HepG2 (cell line): ENCODE measurements around the gene SYS1. TPM values are rescaled to one million over a fixed set of nuclear protein-coding genes. Genes with fewer than 3 reads are reported as not detected.

ENCODE experiments used
- ADNP ChIP-seq: sonication (generic); formaldehyde crosslinking; IDR thresholded peaks from 2 replicates; pipeline ENCODE4 v1.4.0; 2020; ENCODE audit warnings: missing genetic modification reagents
- AGO1 ChIP-seq: fragments of 200-400 bp; formaldehyde crosslinking; IDR thresholded peaks from 2 replicates; pipeline ENCODE4 v1.6.1; 2017; ENCODE audit warnings: mild to moderate bottlenecking, low read depth, low read length, moderate library complexity; ENCODE audit not compliant: poor library complexity, severe bottlenecking
- CCDC6 ChIP-seq: sonication (generic); formaldehyde crosslinking; IDR thresholded peaks from 2 replicates; pipeline ENCODE4 v1.8.1; 2022; ENCODE audit warnings: mild to moderate bottlenecking, missing genetic modification reagents, moderate library complexity
- ELK4 ChIP-seq: sonication (generic); formaldehyde crosslinking; IDR thresholded peaks from 2 replicates; pipeline ENCODE4 v1.9.0; 2021; ENCODE audit warnings: missing genetic modification reagents, borderline replicate concordance
- GATAD1 ChIP-seq: IDR thresholded peaks from 2 replicates; pipeline ENCODE4 v1.6.1; 2016; ENCODE audit warnings: missing genetic modification reagents, missing compliant biosample characterization
- GATAD2A ChIP-seq: IDR thresholded peaks from 2 replicates; pipeline ENCODE4 v1.6.1; 2016
- JUN ChIP-seq: sonication (generic); formaldehyde crosslinking; IDR thresholded peaks from 2 replicates; pipeline ENCODE4 v1.4.0; 2020; ENCODE audit warnings: mild to moderate bottlenecking, missing genetic modification reagents
- KAT2B ChIP-seq: fragments of 150-350 bp; IDR thresholded peaks from 2 replicates; pipeline ENCODE4 v1.6.1; 2014; ENCODE audit warnings: low read depth, low read length, borderline replicate concordance
- MNT ChIP-seq: fragments of 450-650 bp; IDR thresholded peaks from 2 replicates; pipeline ENCODE4 v1.6.1; 2016
- MXD1 ChIP-seq: sonication (generic); formaldehyde crosslinking; IDR thresholded peaks from 2 replicates; pipeline ENCODE4 v1.4.0; 2020; ENCODE audit warnings: mild to moderate bottlenecking, missing genetic modification reagents
- POLR2A ChIP-seq, 2 experiments: IDR thresholded peaks; 2 replicates each; pipeline ENCODE4 v1.6.1; 2011; ENCODE audit warnings: low read depth in 2 of 2, low read length in 2 of 2, mild to moderate bottlenecking in 1 of 2, moderate library complexity in 1 of 2; ENCODE audit not compliant: insufficient read depth in 1 of 2
- SMAD3 ChIP-seq: sonication (generic); formaldehyde crosslinking; IDR thresholded peaks from 2 replicates; pipeline ENCODE4 v1.4.0; 2020; ENCODE audit warnings: missing genetic modification reagents
- ZBTB10 ChIP-seq: sonication (generic); formaldehyde crosslinking; IDR thresholded peaks from 2 replicates; pipeline ENCODE4 v1.4.0; 2020; ENCODE audit warnings: missing genetic modification reagents, borderline replicate concordance
- ZFAT ChIP-seq: sonication (generic); formaldehyde crosslinking; conservative IDR thresholded peaks from 2 replicates; pipeline ENCODE4 v1.8.1; 2023; ENCODE audit warnings: missing genetic modification reagents, inconsistent platforms
- ZFP37 ChIP-seq: sonication (generic); formaldehyde crosslinking; IDR thresholded peaks from 2 replicates; pipeline ENCODE4 v1.4.0; 2020; ENCODE audit warnings: missing genetic modification reagents, borderline replicate concordance
- ZNF331 ChIP-seq: sonication (generic); formaldehyde crosslinking; IDR thresholded peaks from 2 replicates; pipeline ENCODE4 v1.4.0; 2020; ENCODE audit warnings: missing genetic modification reagents
- ZNF362 ChIP-seq: sonication (generic); formaldehyde crosslinking; IDR thresholded peaks from 2 replicates; pipeline ENCODE4 v1.4.0; 2020; ENCODE audit warnings: missing genetic modification reagents, mild to moderate bottlenecking, borderline replicate concordance
- ZNF414 ChIP-seq: sonication (generic); formaldehyde crosslinking; IDR thresholded peaks from 2 replicates; pipeline ENCODE4 v1.5.0; 2020; ENCODE audit warnings: missing genetic modification reagents
- ZNF569 ChIP-seq: sonication (generic); formaldehyde crosslinking; IDR thresholded peaks from 2 replicates; pipeline ENCODE4 v1.5.0; 2020; ENCODE audit warnings: mild to moderate bottlenecking, missing genetic modification reagents, moderate library complexity, borderline replicate concordance
- ZNF607 ChIP-seq: sonication (generic); formaldehyde crosslinking; IDR thresholded peaks from 2 replicates; pipeline ENCODE4 v1.5.1; 2020; ENCODE audit warnings: missing genetic modification reagents, mild to moderate bottlenecking, borderline replicate concordance
- ZNF644 ChIP-seq: IDR thresholded peaks from 2 replicates; pipeline ENCODE4 v1.6.1; 2016; ENCODE audit warnings: low read depth
- ZNF737 ChIP-seq: sonication (generic); formaldehyde crosslinking; IDR thresholded peaks from 2 replicates; pipeline ENCODE4 v1.5.0; 2020; ENCODE audit warnings: missing genetic modification reagents, mild to moderate bottlenecking, borderline replicate concordance
- ZNF773 ChIP-seq: sonication (generic); formaldehyde crosslinking; IDR thresholded peaks from 2 replicates; pipeline ENCODE4 v1.4.0; 2020; ENCODE audit warnings: missing genetic modification reagents, borderline replicate concordance
- polyA plus RNA-seq, 8 experiments: library from polyadenylated mRNA; depleted of rRNA in 3 of 8; stranded (reverse) in 7 of 8; unstranded in 1 of 8; fragments of >200 nt; fragmentation: Illumina TruSeq in 4 of 8; extraction: Trizol in 4 of 8; gene quantifications; 2 replicates each; pipeline versions ENCODE4 v1.2.1 to v1.2.3, GENCODE V29; 2011 to 2016; ENCODE audit warnings: low read depth in 4 of 8, missing spikeins in 1 of 8, mixed read lengths in 1 of 8; ENCODE audit not compliant: insufficient read depth in 1 of 8
- total RNA-seq, 5 experiments: library from RNA; depleted of rRNA; stranded (reverse); fragments of >200 nt; fragmentation: Illumina TruSeq; extraction: Trizol; gene quantifications; 2 replicates each; pipeline ENCODE4 v1.2.3, GENCODE V29; 2016; ENCODE audit warnings: low read depth in 1 of 5

SYS1 gene
- total and polyA plus RNA-seq, 2 of the 13 experiments (the other 11 are each of a cell fraction or from before 2014, with no cell fraction given), result 38.3 to 65.6 TPM

- TF ChIP-seq POLR2A (IDR thresholded peaks at IDR 0.05; ENCODE audit: insufficient read depth in 1 of 2, low read depth in 2 of 2, low read length in 2 of 2) (peak in 1 of 2 experiments; percentile 53; a peak in 1 of 4 replicates), ZNF773 (CRISPR knock-in tag) (no peak), CCDC6 (CRISPR knock-in tag) (peak; percentile 93), ZNF737 (no peak), ZFAT (CRISPR knock-in tag) (no peak), ZNF331 (CRISPR knock-in tag) (no peak), ZNF644 (CRISPR knock-in tag) (no peak), ELK4 (CRISPR knock-in tag) (no peak), KAT2B (no peak), AGO1 (peak; percentile 36), ZFP37 (CRISPR knock-in tag) (no peak), ZNF569 (CRISPR knock-in tag) (no peak), JUN (CRISPR knock-in tag) (no peak), ADNP (CRISPR knock-in tag) (no peak), GATAD1 (no peak), MXD1 (no peak), MNT (no peak), SMAD3 (CRISPR knock-in tag) (no peak), ZNF362 (CRISPR knock-in tag) (no peak), ZNF414 (peak; percentile 47; the same call in 1 of the 2 replicates), ZNF607 (CRISPR knock-in tag) (no peak; the same call in 1 of the 2 replicates), GATAD2A (CRISPR knock-in tag) (no peak), ZBTB10 (CRISPR knock-in tag) (0 out of 2 replicates have a peak, but pooled peaks have one; percentile 48)
Measured at GRCh38 chr20:45406260-45407066, 43.5 kb downstream of the SYS1 start (continued).
